ENCODE results near the gene CDH11.

DNA sequence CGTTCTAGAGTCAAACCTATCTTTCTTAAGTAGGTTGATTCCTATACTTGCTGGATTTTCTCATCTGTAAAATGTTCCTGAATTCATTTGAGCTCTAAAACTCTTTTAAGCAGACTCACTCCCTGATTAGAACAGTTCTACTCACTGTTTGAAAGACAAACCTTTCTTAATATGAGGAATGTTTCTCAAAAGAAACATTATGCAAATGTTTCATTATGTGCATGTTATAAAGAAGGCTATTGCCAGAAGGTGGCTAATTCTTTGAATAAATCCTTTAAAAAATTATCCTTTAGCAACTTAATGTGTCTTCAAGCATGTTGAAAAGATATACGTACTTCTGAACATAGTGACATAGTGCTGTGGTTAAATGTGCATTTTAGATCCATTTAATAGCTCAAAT, 124.1 kb downstream of the CDH11 start:
- TF ChIP-seq, protein P1, sequence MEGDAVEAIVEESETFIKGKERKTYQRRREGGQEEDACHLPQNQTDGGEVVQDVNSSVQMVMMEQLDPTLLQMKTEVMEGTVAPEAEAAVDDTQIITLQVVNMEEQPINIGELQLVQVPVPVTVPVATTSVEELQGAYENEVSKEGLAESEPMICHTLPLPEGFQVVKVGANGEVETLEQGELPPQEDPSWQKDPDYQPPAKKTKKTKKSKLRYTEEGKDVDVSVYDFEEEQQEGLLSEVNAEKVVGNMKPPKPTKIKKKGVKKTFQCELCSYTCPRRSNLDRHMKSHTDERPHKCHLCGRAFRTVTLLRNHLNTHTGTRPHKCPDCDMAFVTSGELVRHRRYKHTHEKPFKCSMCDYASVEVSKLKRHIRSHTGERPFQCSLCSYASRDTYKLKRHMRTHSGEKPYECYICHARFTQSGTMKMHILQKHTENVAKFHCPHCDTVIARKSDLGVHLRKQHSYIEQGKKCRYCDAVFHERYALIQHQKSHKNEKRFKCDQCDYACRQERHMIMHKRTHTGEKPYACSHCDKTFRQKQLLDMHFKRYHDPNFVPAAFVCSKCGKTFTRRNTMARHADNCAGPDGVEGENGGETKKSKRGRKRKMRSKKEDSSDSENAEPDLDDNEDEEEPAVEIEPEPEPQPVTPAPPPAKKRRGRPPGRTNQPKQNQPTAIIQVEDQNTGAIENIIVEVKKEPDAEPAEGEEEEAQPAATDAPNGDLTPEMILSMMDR (conservative IDR thresholded peaks at IDR 0.05; ENCODE audit: low read length) = no peak
- no peak for TF ChIP-seq EZH2phosphoT487 (IDR thresholded peaks at IDR 0.05; ENCODE audit: borderline replicate concordance, low read depth, low read length)

Data from OCI-LY7 (cell line).